Measurements from ENCODE around the gene NFIL3.

NFIL3 gene

DNA sequence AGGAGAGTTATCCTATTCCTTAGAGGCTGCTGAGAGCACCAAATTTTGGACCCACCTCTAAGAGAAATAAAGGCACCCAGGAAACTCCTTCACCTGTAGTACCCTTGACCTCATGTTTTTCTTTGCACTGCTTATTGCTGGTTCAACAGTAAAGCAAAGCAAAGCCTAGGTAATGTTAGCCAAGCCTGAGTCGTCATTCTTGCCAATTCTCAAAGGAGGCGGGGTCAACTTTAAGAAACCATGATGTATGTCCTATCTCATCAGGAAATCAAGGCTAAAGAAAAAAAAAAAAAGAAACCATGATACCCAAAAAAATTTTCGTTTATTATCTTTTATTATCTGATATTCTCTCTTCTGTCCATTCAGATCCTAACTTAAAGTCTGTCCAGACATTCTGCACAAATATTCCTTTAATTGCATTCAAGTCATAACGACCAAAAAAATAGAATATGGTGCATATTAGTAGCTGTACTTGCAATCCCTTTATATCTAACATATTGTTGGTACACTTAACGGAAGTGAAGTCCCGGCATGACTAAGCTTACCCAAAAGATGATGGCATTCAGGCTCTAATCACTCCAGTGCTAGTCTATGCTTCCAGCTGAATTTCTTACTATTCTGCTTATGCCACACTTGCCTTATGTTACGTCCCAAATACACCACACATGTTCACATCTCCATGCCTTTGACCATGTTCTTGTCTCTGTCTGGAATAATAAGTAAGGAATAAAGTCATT, 63.7 kb downstream of the NFIL3 start:
- no peak for DNase-seq (ENCODE audit: low spot score)

DNA sequence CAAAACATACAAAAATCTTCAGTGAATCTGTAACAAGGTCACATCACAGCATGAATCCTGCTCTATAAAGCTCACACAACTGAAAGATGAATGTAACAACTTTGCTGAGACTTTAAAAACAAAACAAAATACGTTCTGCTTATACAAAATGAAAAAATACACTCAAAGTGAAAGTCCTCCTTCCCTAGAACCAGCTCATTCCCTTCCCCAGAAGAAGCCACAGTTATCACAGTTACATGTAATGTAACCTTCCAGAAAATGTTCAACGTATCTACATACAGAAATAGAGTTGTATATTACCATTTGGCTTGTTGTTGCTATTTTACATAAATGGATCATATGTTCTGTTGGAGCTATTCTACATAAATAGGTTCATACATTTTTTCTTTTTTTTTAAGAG, 64.5 kb downstream of the NFIL3 start:
- DNase-seq (ENCODE audit: low spot score), result no peak

Measured in putamen (tissue), 1 donor.